HCT116 (cell line): Measurements from ENCODE around the gene PYROXD2. TPM values are rescaled to one million over a fixed set of nuclear protein-coding genes. Genes with fewer than 3 reads are reported as not detected.

Experiments
- ATAC-seq: fragments of 200-7000 bp; cut with Tn5 transposase; 2 replicates; pipeline ENCODE4 v1.9.1; 2020; ENCODE audit warnings: mild to moderate bottlenecking, moderate library complexity
- BruUV-seq: library from RNA; stranded (reverse); fragments of 400-500 nt; replicated peaks from 2 replicates; lab custom pipeline; 2021; lab: Mats Ljungman, UMichigan
- CTCF ChIA-PET: fragments of 300-600 bp; sonication (Branson Sonifier 250); formaldehyde crosslinking; loops from one replicate; lab custom pipeline; 2021; ENCODE audit warnings: antibody characterized with exemption; lab: Charles Lee
- POLR2A ChIA-PET: fragments of 300-600, 350-600 bp; sonication (Branson Sonifier 250); formaldehyde crosslinking; loops from one replicate; lab custom pipeline; 2021; ENCODE audit warnings: antibody characterized with exemption; lab: Charles Lee
- RAD21 ChIA-PET, 2 experiments: fragments of 300-600 bp; sonication (Branson Sonifier 250); formaldehyde crosslinking; loops; one replicate each; lab custom pipeline; 2023; ENCODE audit warnings: low total read pairs in 2 of 2; ENCODE audit not compliant: uncharacterized antibody in 2 of 2, unreplicated experiment in 2 of 2, low non-redundant PET in 1 of 2; lab: Charles Lee
- DNase-seq: peaks from one replicate; pipeline ENCODE4 v3.0.0-alpha.2; 2010; ENCODE audit warnings: low read depth, low spot score
- H2AFZ ChIP-seq: fragments of 200-600 bp; shearing (Covaris generic), sonication (generic); 2 replicates; pipeline ENCODE4 v1.6.1; 2017; ENCODE audit warnings: low read depth, mixed run types, mixed read lengths, antibody characterized with exemption, low read length; ENCODE audit not compliant: poor library complexity, severe bottlenecking
- H3K27ac ChIP-seq: 2 replicates; pipeline ENCODE4 v1.5.1; 2012; ENCODE audit warnings: low read depth, low read length
- H3K27me3 ChIP-seq: fragments of 200-600 bp; sonication (generic); 2 replicates; pipeline ENCODE4 v1.6.1; 2016; ENCODE audit warnings: mixed run types, low read length, mixed read lengths; ENCODE audit not compliant: insufficient read depth
- H3K36me3 ChIP-seq, 2 experiments: fragments of 200-500 bp in 1 of 2; fragments of 200-600 bp in 1 of 2; sonication (Bioruptor generic) in 1 of 2; sonication (generic) in 1 of 2; 2 replicates each; pipeline versions ENCODE4 v1.5.1 to v1.6.1; 2014 to 2016; ENCODE audit warnings: low read length in 2 of 2, inconsistent platforms in 1 of 2, mixed read lengths in 1 of 2, mixed run types in 1 of 2; ENCODE audit not compliant: insufficient read depth in 2 of 2, control insufficient read depth in 1 of 2
- H3K4me1 ChIP-seq, 2 experiments: fragments of 200-600 bp in 1 of 2; sonication (generic) in 1 of 2; 2 replicates each; pipeline versions ENCODE4 v1.5.1 to v1.6.1; 2012 to 2017; ENCODE audit warnings: low read length in 2 of 2, inconsistent platforms in 1 of 2, mild to moderate bottlenecking in 1 of 2, mixed read lengths in 1 of 2, mixed run types in 1 of 2, moderate library complexity in 1 of 2; ENCODE audit not compliant: insufficient read depth in 2 of 2, control insufficient read depth in 1 of 2
- H3K4me2 ChIP-seq: fragments of 200-600 bp; sonication (generic); 2 replicates; pipeline ENCODE4 v1.6.1; 2017; ENCODE audit warnings: mixed run types, low read length, mixed read lengths
- H3K4me3 ChIP-seq, 2 experiments: fragments of 200-600 bp in 1 of 2; sonication (generic) in 1 of 2; replicated peaks in 1 of 2; 2 replicates each; pipeline ENCODE4 v1.5.1; 2011 to 2016; ENCODE audit warnings: low read length in 2 of 2, control low read depth in 1 of 2, low read depth in 1 of 2, mild to moderate bottlenecking in 1 of 2, mixed read lengths in 1 of 2, mixed run types in 1 of 2
- H3K79me2 ChIP-seq: fragments of 200-600 bp; sonication (generic); 2 replicates; pipeline ENCODE4 v1.6.1; 2017; ENCODE audit warnings: mild to moderate bottlenecking, mixed run types, low read length, moderate library complexity, mixed read lengths; ENCODE audit not compliant: insufficient read depth
- H3K9ac ChIP-seq: fragments of 200-600 bp; sonication (generic); 2 replicates; pipeline ENCODE4 v1.6.1; 2016; ENCODE audit warnings: low read length, mixed read lengths
- H3K9me2 ChIP-seq: fragments of 200-600 bp; sonication (generic), shearing (Covaris generic); 2 replicates; pipeline ENCODE4 v1.6.1; 2017; ENCODE audit warnings: mixed run types, mild to moderate bottlenecking, moderate library complexity; ENCODE audit not compliant: insufficient read depth
- H3K9me3 ChIP-seq, 2 experiments: fragments of 200-500 bp in 1 of 2; fragments of 200-600 bp in 1 of 2; sonication (Bioruptor generic) in 1 of 2; sonication (generic) in 1 of 2; 2 replicates each; pipeline ENCODE4 v1.6.1; 2014 to 2017; ENCODE audit warnings: low read length in 2 of 2, mixed read lengths in 2 of 2, inconsistent platforms in 1 of 2, low read depth in 1 of 2, mild to moderate bottlenecking in 1 of 2, mixed run types in 1 of 2, moderate library complexity in 1 of 2; ENCODE audit not compliant: control insufficient read depth in 1 of 2, insufficient read depth in 1 of 2
- H4K20me1 ChIP-seq: fragments of 200-600 bp; sonication (generic), shearing (Covaris generic); 2 replicates; pipeline ENCODE4 v1.6.1; 2017; ENCODE audit warnings: mixed run types, mild to moderate bottlenecking, moderate library complexity; ENCODE audit not compliant: insufficient read depth
- ATF3 ChIP-seq: IDR thresholded peaks from 2 replicates; pipeline ENCODE4 v1.6.1; 2012
- CBX3 ChIP-seq: IDR thresholded peaks from 2 replicates; pipeline ENCODE4 v1.6.1; 2012; ENCODE audit warnings: low read depth
- CEBPB ChIP-seq: IDR thresholded peaks from 2 replicates; pipeline ENCODE4 v1.6.1; 2012; ENCODE audit warnings: low read depth
- EZH2phosphoT487 ChIP-seq: fragments of 200-600 bp; IDR thresholded peaks from 2 replicates; pipeline ENCODE4 v1.6.1; 2018; ENCODE audit warnings: antibody characterized with exemption, borderline replicate concordance
- FOSL1 ChIP-seq: IDR thresholded peaks from 2 replicates; pipeline ENCODE4 v1.6.1; 2012; ENCODE audit warnings: low read depth
- POLR2A ChIP-seq: IDR thresholded peaks from 2 replicates; pipeline ENCODE4 v1.7.0; 2011; ENCODE audit warnings: borderline replicate concordance; ENCODE audit not compliant: insufficient read depth, insufficient read length; ENCODE audit errors: extremely low read depth
- POLR2AphosphoS5 ChIP-seq: IDR thresholded peaks from 2 replicates; pipeline ENCODE4 v1.6.1; 2011; ENCODE audit warnings: mild to moderate bottlenecking, low read depth, low read length, moderate library complexity
- REST ChIP-seq: IDR thresholded peaks from 2 replicates; pipeline ENCODE4 v1.6.1; 2012; ENCODE audit warnings: low read depth
- ZFX ChIP-seq: fragments of 450-650 bp; IDR thresholded peaks from 2 replicates; pipeline ENCODE4 v1.6.1; 2017
- intact Hi-C: fragments of 100-400 bp; cut with micrococcal nuclease; formaldehyde crosslinking; loops from 2 replicates; pipeline ENCODE4 v1.10.0; 2022
- total RNA-seq: library from RNA; stranded (reverse); gene quantifications from one replicate; pipeline ENCODE4 v1.2.1, GENCODE V29; 2021; ENCODE audit not compliant: unreplicated experiment

Gene PYROXD2
- total RNA-seq, 1 experiment from 2014 or later: 14.2 TPM

- ChIA-PET RAD21 (interaction anchor here in 1 of 2 experiments (0.7 kb wide), 1 partner anchor 118 kb away, joined by 5 read pairs; no protein-coding TSS in a partner anchor), POLR2A (interaction anchor here (2.4 kb wide), 1 partner anchor 12 kb away, joined by 5 read pairs; the partner anchor contains the start of gene PYROXD2), CTCF (no interaction called here)
- Histone ChIP-seq H3K79me2 (no peaks in the 10 kb centered on the region), H3K9me2 (no peaks in the 10 kb centered on the region), H3K4me2 (no peak overlapping the region), H3K9ac (no peak overlapping the region), H3K27ac (no peak overlapping the region), H4K20me1 (no peaks in the 10 kb centered on the region), H3K4me1 (no peaks in the 10 kb centered on the region), H2AFZ (no peak overlapping the region), H3K27me3 (no peaks in the 10 kb centered on the region), H3K36me3 (peaks cover 9 to 18% of the 10 kb centered on the region in 2 experiments; a peak in 3 of 4 replicates), H3K4me3 (no peak overlapping the region), H3K9me3 (no peaks in the 10 kb centered on the region)
- DNase-seq (no peak), ATAC-seq (no peak)
- intact Hi-C loops: no loop called here
- TF ChIP-seq ZFX: no peak
- TF ChIP-seq POLR2A: no peak
- TF ChIP-seq REST: no peak
- TF ChIP-seq EZH2phosphoT487: no peak
- TF ChIP-seq CEBPB: no peak
- TF ChIP-seq CBX3: no peak
- no peak for TF ChIP-seq FOSL1
- no peak for TF ChIP-seq ATF3
- TF ChIP-seq POLR2AphosphoS5: no peak
- BruUV-seq: no TSS peak
These were observed 12.1 kb upstream of the PYROXD2 start for GRCh38 chr10:98427011-98427515.
